Left lobe of liver (tissue), 2 donors: ENCODE data around the gene RSPO1. TPM values are rescaled to one million over a fixed set of nuclear protein-coding genes. Genes with fewer than 3 reads are reported as not detected.
"Not testable (repeated sequence)": the region's sequence is repeated elsewhere in the genome, so short reads cannot be mapped to it uniquely, and the experiment has no call there.

ENCODE experiments used
- ATAC-seq: fragments of 200-7000 bp; cut with Tn5 transposase; one replicate; pipeline ENCODE4 v1.9.1; 2020; ENCODE audit warnings: mild to moderate bottlenecking, moderate library complexity
- DNase-seq: peaks from one replicate; pipeline ENCODE4 v3.0.0-alpha.2; 2020; ENCODE audit warnings: low spot score
- total RNA-seq: library from RNA; stranded (reverse); gene quantifications from one replicate; pipeline ENCODE4 v1.2.1, GENCODE V29; 2021
- donor health status: DM: no; HTN: no; CAD: no; lungs with moderate emphysema.
- donor health status: DM: no; HTN: yes; CAD: no.

RSPO1 gene
- not detected for total RNA-seq

- ATAC-seq, result peak; percentile 59
- DNase-seq, result no peak
Observed at GRCh38 chr1:37634244-37634991, at the start of gene RSPO1. RSPO1 (minus strand) TSS chr1:37634892; CDS start chr1:37629661, 5,231 bp downstream.

- not testable (repeated sequence) for ATAC-seq
Observed at GRCh38 chr1:37684182-37684581, 49.5 kb upstream of the RSPO1 start.

GRCh38 chr1:37682334-37682987, 47.8 kb upstream of the RSPO1 start:
- DNase-seq (peak; percentile 52), ATAC-seq (peak; percentile 87)

More at GRCh38 chr1:37684182-37684581, 49.5 kb upstream of the RSPO1 start:
- DNase-seq, result not testable (repeated sequence)

GRCh38 chr1:37680933-37681332, 46.2 kb upstream of the RSPO1 start:
- no peak for ATAC-seq

GRCh38 chr1:37677808-37678207, 43.1 kb upstream of the RSPO1 start:
- DNase-seq (no peak), ATAC-seq (no peak)

More at GRCh38 chr1:37680933-37681332, 46.2 kb upstream of the RSPO1 start:
- DNase-seq, result no peak

GRCh38 chr1:37677143-37677439, 42.4 kb upstream of the RSPO1 start:
- ATAC-seq (no peak), DNase-seq (no peak)

- no peak for ATAC-seq
- no peak for DNase-seq
Observed at GRCh38 chr1:37676281-37677142, 41.8 kb upstream of the RSPO1 start.

- DNase-seq, result no peak
- no peak for ATAC-seq
Observed at GRCh38 chr1:37673920-37674319, 39.2 kb upstream of the RSPO1 start.

- ATAC-seq (no peak), DNase-seq (no peak)
Observed at GRCh38 chr1:37672136-37672870, 37.6 kb upstream of the RSPO1 start.

- DNase-seq (no peak), ATAC-seq (no peak)
Observed at GRCh38 chr1:37671261-37671660, 36.6 kb upstream of the RSPO1 start.

- DNase-seq, result no peak
- no peak for ATAC-seq
Observed at GRCh38 chr1:37670133-37670532, 35.4 kb upstream of the RSPO1 start.

GRCh38 chr1:37667023-37667671, 32.5 kb upstream of the RSPO1 start:
- no peak for DNase-seq
- no peak for ATAC-seq

- DNase-seq (no peak), ATAC-seq (no peak)
Observed at GRCh38 chr1:37666241-37666867, 31.7 kb upstream of the RSPO1 start.

- no peak for ATAC-seq
- no peak for DNase-seq
Observed at GRCh38 chr1:37663426-37664000, 28.8 kb upstream of the RSPO1 start.

GRCh38 chr1:37662031-37662755, 27.5 kb upstream of the RSPO1 start:
- no peak for ATAC-seq
- no peak for DNase-seq

- DNase-seq (no peak), ATAC-seq (no peak)
Observed at GRCh38 chr1:37661401-37661800, 26.7 kb upstream of the RSPO1 start.

- no peak for ATAC-seq
- no peak for DNase-seq
Observed at GRCh38 chr1:37660664-37661063, 26.0 kb upstream of the RSPO1 start.

- ATAC-seq (no peak), DNase-seq (no peak)
Observed at GRCh38 chr1:37658486-37658885, 23.8 kb upstream of the RSPO1 start.
